Measurements from ENCODE around the gene RPN2.

DNA sequence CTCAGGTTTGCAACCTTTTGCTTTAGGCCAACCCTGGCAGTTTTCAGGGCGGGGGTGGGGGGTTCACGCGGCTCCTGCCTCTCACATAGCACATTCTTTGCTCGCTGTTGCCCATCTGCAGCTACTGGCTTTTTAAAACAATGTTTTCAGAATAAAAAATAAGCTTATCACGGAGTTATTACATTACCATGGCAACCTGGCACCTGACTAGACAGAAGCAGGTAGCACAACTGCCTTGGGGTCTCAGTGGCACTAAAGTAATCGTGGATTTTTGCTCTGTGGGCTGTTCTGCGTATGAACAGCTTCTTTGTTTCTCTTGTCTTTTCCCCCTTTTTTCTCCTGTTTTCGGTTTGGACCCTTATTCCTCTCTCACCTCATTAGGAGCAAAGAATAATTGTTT is 101.3 kb downstream of the RPN2 start:
- TF ChIP-seq, protein P1, sequence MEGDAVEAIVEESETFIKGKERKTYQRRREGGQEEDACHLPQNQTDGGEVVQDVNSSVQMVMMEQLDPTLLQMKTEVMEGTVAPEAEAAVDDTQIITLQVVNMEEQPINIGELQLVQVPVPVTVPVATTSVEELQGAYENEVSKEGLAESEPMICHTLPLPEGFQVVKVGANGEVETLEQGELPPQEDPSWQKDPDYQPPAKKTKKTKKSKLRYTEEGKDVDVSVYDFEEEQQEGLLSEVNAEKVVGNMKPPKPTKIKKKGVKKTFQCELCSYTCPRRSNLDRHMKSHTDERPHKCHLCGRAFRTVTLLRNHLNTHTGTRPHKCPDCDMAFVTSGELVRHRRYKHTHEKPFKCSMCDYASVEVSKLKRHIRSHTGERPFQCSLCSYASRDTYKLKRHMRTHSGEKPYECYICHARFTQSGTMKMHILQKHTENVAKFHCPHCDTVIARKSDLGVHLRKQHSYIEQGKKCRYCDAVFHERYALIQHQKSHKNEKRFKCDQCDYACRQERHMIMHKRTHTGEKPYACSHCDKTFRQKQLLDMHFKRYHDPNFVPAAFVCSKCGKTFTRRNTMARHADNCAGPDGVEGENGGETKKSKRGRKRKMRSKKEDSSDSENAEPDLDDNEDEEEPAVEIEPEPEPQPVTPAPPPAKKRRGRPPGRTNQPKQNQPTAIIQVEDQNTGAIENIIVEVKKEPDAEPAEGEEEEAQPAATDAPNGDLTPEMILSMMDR (IDR thresholded peaks at IDR 0.05; ENCODE audit: extremely low read depth in 1 of 2, insufficient read depth in 1 of 2, low read depth in 1 of 2, low read length in 2 of 2) = no peak
- TF ChIP-seq, protein P2, sequence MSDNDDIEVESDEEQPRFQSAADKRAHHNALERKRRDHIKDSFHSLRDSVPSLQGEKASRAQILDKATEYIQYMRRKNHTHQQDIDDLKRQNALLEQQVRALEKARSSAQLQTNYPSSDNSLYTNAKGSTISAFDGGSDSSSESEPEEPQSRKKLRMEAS (IDR thresholded peaks at IDR 0.05; ENCODE audit: insufficient read depth, insufficient read length) = no peak
- TF ChIP-seq POLR2AphosphoS5 (IDR thresholded peaks at IDR 0.05; ENCODE audit: insufficient read depth, low read depth, low read length) (no peak), EZH2 (IDR thresholded peaks at IDR 0.05; ENCODE audit: borderline replicate concordance, low read depth, low read length, severe bottlenecking) (no peak), POLR2A (IDR thresholded peaks at IDR 0.05; ENCODE audit: low read depth, low read length) (no peak), MYC (IDR thresholded peaks at IDR 0.05; ENCODE audit: low read depth, low read length) (no peak), FOS (IDR thresholded peaks at IDR 0.05; ENCODE audit: borderline replicate concordance, insufficient read depth, low read length) (no peak), JUN (IDR thresholded peaks at IDR 0.05; ENCODE audit: borderline replicate concordance, insufficient read depth, insufficient read length, low read depth) (no peak), GATA2 (IDR thresholded peaks at IDR 0.05; ENCODE audit: insufficient read depth, insufficient read length, low read depth, low read length) (no peak)
